Gastrocnemius medialis (tissue), 4 donors: Measurements from ENCODE around the gene SSX2IP. TPM values are rescaled to one million over a fixed set of nuclear protein-coding genes. Genes with fewer than 3 reads are reported as not detected.

Experiments
- ATAC-seq, 2 donors: fragments of 150-250 bp; one replicate each; pipeline ENCODE4 v1.9.1; 2016
- DNase-seq, 2 donors: peaks; one replicate each; pipeline ENCODE4 v3.0.0-alpha.2; 2019
- H3K27ac ChIP-seq, 4 donors: fragments of 200-600 bp; sonication (generic); 1 replicate in 1 of 4; 2 replicates in 3 of 4; pipeline ENCODE4 v1.5.1; 2016 to 2018; ENCODE audit warnings: mild to moderate bottlenecking in 2 of 4, moderate library complexity in 1 of 4
- H3K27me3 ChIP-seq, 3 donors: fragments of 200-600 bp; sonication (generic) in 2 of 3; 1 replicate in 1 of 3; 2 replicates in 2 of 3; pipeline versions ENCODE4 v1.5.1 to v1.6.0; 2016 to 2019; ENCODE audit warnings: mild to moderate bottlenecking in 1 of 3, moderate library complexity in 1 of 3
- H3K36me3 ChIP-seq, 2 donors: fragments of 200-600 bp; sonication (generic) in 1 of 2; one replicate each; pipeline ENCODE4 v1.5.1; 2017 to 2018
- H3K4me1 ChIP-seq, 2 donors: fragments of 200-600 bp; sonication (generic) in 1 of 2; one replicate each; pipeline ENCODE4 v1.5.1; 2016 to 2017; ENCODE audit warnings: mild to moderate bottlenecking in 2 of 2
- H3K4me3 ChIP-seq, 4 donors: fragments of 200-600 bp; sonication (generic) in 3 of 4; 1 replicate in 1 of 4; 2 replicates in 3 of 4; pipeline ENCODE4 v1.5.1; 2016 to 2019; ENCODE audit warnings: mild to moderate bottlenecking in 2 of 4
- H3K9me3 ChIP-seq, 3 donors: fragments of 200-600 bp; sonication (generic) in 2 of 3; 1 replicate in 1 of 3; 2 replicates in 2 of 3; pipeline ENCODE4 v1.5.1; 2016 to 2019
- CTCF ChIP-seq, 5 experiments: fragments of 450-650 bp in 3 of 5; fragments of 200-600 bp in 2 of 5; sonication (generic) in 2 of 5; IDR thresholded peaks in 4 of 5; conservative IDR thresholded peaks in 1 of 5; 1 replicate in 4 of 5; 2 replicates in 1 of 5; pipeline ENCODE4 v1.5.1; 2016 to 2019; ENCODE audit warnings: antibody characterized with exemption in 5 of 5, mild to moderate bottlenecking in 3 of 5, moderate library complexity in 3 of 5
- POLR2A ChIP-seq, 2 donors: fragments of 450-650 bp; IDR thresholded peaks; one replicate each; pipeline ENCODE4 v1.6.1; 2017; ENCODE audit warnings: antibody characterized with exemption in 2 of 2, mild to moderate bottlenecking in 2 of 2, moderate library complexity in 2 of 2
- in situ Hi-C, 4 donors: fragments of 200-750 bp; cut with MboI; loops; one replicate each; pipeline versions ENCODE4 v1.15.0 to v1.8.0; 2017; ENCODE audit warnings: low sequenced_read_pairs in 4 of 4
- intact Hi-C: fragments of 100-400 bp; cut with DNase I; formaldehyde crosslinking; loops from one replicate; pipeline ENCODE4 v1.15.1; 2023; ENCODE audit warnings: low total_unique reads
- total RNA-seq, 4 donors: library from RNA; depleted of rRNA; stranded (reverse); fragments of >200 nt; gene quantifications; one replicate each; pipeline versions ENCODE4 v1.1.0 to v1.2.3, GENCODE V29; 2016

SSX2IP gene
- total RNA-seq, 4 donors from 2014 or later = 3.5 to 7.0 (median 4.7) TPM

GRCh38 chr1:84720221-84720780 is 30.0 kb upstream of the SSX2IP start:
- intact Hi-C loops = no loop called here
- Histone ChIP-seq H3K4me1 (peaks cover 5 to 6% of the 10 kb centered on the region in 2 donors), H3K27me3 (no peaks in the 10 kb centered on the region), H3K4me3 (no peak overlapping the region), H3K27ac (no peak overlapping the region), H3K9me3 (no peaks in the 10 kb centered on the region), H3K36me3 (no peaks in the 10 kb centered on the region)
- in situ Hi-C loops = no loop called here
- DNase-seq = no peak
- TF ChIP-seq CTCF (IDR thresholded peaks at IDR 0.05 in 4 of 5, conservative IDR thresholded peaks at IDR 0.05 in 1 of 5) (no peak), POLR2A (IDR thresholded peaks at IDR 0.05) (no peak)
- ATAC-seq = no peak

- no peak overlapping the region for H3K4me3 ChIP-seq
- DNase-seq (no peak), ATAC-seq (no peak)
- in situ Hi-C loops (no loop called here), intact Hi-C loops (no loop called here)
- TF ChIP-seq POLR2A (IDR thresholded peaks at IDR 0.05) (no peak), CTCF (IDR thresholded peaks at IDR 0.05 in 4 of 5, conservative IDR thresholded peaks at IDR 0.05 in 1 of 5) (no peak)
- H3K36me3 ChIP-seq = no peaks in the 10 kb centered on the region
- H3K27me3 ChIP-seq = no peaks in the 10 kb centered on the region
- H3K4me1 ChIP-seq = peaks cover 5 to 6% of the 10 kb centered on the region in 2 donors
- no peaks in the 10 kb centered on the region for H3K9me3 ChIP-seq
- no peak overlapping the region for H3K27ac ChIP-seq
These were observed 29.4 kb upstream of the SSX2IP start for GRCh38 chr1:84719543-84720217.

GRCh38 chr1:84715342-84716019 is 25.2 kb upstream of the SSX2IP start:
- no peak for DNase-seq
- in situ Hi-C loops = no loop called here
- Histone ChIP-seq H3K4me3 (no peak overlapping the region), H3K4me1 (peaks cover 4 to 6% of the 10 kb centered on the region in 2 donors), H3K36me3 (no peaks in the 10 kb centered on the region), H3K9me3 (no peaks in the 10 kb centered on the region), H3K27me3 (no peaks in the 10 kb centered on the region), H3K27ac (no peak overlapping the region)
- no peak for ATAC-seq
- no peak for TF ChIP-seq CTCF (IDR thresholded peaks at IDR 0.05 in 4 of 5, conservative IDR thresholded peaks at IDR 0.05 in 1 of 5)
- TF ChIP-seq POLR2A (IDR thresholded peaks at IDR 0.05) = no peak
- intact Hi-C loops = no loop called here

GRCh38 chr1:84712276-84712874 is 22.1 kb upstream of the SSX2IP start:
- Histone ChIP-seq H3K27ac (no peak overlapping the region), H3K9me3 (no peaks in the 10 kb centered on the region), H3K27me3 (no peaks in the 10 kb centered on the region), H3K4me3 (no peak overlapping the region), H3K36me3 (no peaks in the 10 kb centered on the region), H3K4me1 (no peaks in the 10 kb centered on the region)
- intact Hi-C loops = no loop called here
- DNase-seq (no peak), ATAC-seq (no peak)
- TF ChIP-seq CTCF (IDR thresholded peaks at IDR 0.05 in 4 of 5, conservative IDR thresholded peaks at IDR 0.05 in 1 of 5) (no peak), POLR2A (IDR thresholded peaks at IDR 0.05) (no peak)
- in situ Hi-C loops = no loop called here
